MM.1S (cell line): Measurements from ENCODE around the gene MAP7D1.

Experiments used
- CTCF ChIP-seq: fragments of 300-600 bp; sonication (generic); IDR thresholded peaks from 2 replicates; pipeline ENCODE4 v1.5.1; 2016; ENCODE audit warnings: antibody characterized with exemption, low read length, mixed read lengths
- EZH2 ChIP-seq: fragments of 300-600 bp; sonication (generic); optimal IDR thresholded peaks from 2 replicates; pipeline ENCODE3; 2017; ENCODE audit warnings: low read depth, mild to moderate bottlenecking, antibody characterized with exemption, low read length, mixed read lengths
- EZH2phosphoT487 ChIP-seq: fragments of 300-600 bp; sonication (generic); IDR thresholded peaks from 2 replicates; pipeline ENCODE4 v1.6.1; 2018; ENCODE audit warnings: antibody characterized with exemption, low read length

- TF ChIP-seq CTCF (no peak), EZH2 (no peak), EZH2phosphoT487 (no peak)
These were observed 8.4 kb downstream of the MAP7D1 start for GRCh38 chr1:36164361-36164760.
